GM21360 (cell line): ENCODE data around the gene GNAI1.
"Not testable (repeated sequence)": the region's sequence is repeated elsewhere in the genome, so short reads cannot be mapped to it uniquely, and the experiment has no call there.

Experiments used
- ATAC-seq: cut with Tn5 transposase; IDR thresholded peaks from one replicate; pipeline ENCODE4 v1.9.1; 2021; ENCODE audit warnings: mild to moderate bottlenecking, moderate library complexity; ENCODE audit not compliant: unreplicated experiment

The GNAI1 gene

GRCh38 chr7:80154656-80155333, 20.2 kb downstream of the GNAI1 start:
- ATAC-seq, result no peak

GRCh38 chr7:80155374-80155773, 20.7 kb downstream of the GNAI1 start:
- ATAC-seq, result no peak

- ATAC-seq, result not testable (repeated sequence)
Observed at GRCh38 chr7:80157770-80158169, 23.1 kb downstream of the GNAI1 start.

GRCh38 chr7:80159802-80160201, 25.2 kb downstream of the GNAI1 start:
- ATAC-seq, result no peak

- no peak for ATAC-seq
Observed at GRCh38 chr7:80161466-80161865, 26.8 kb downstream of the GNAI1 start.

GRCh38 chr7:80165177-80165576, 30.5 kb downstream of the GNAI1 start:
- no peak for ATAC-seq

GRCh38 chr7:80170445-80170844, 35.8 kb downstream of the GNAI1 start:
- no peak for ATAC-seq

- ATAC-seq, result no peak
Observed at GRCh38 chr7:80172387-80172786, 37.8 kb downstream of the GNAI1 start.

GRCh38 chr7:80175744-80176143, 41.1 kb downstream of the GNAI1 start:
- ATAC-seq, result no peak

GRCh38 chr7:80181411-80181810, 46.8 kb downstream of the GNAI1 start:
- no peak for ATAC-seq

GRCh38 chr7:80182630-80183276, 48.1 kb downstream of the GNAI1 start:
- no peak for ATAC-seq

GRCh38 chr7:80183351-80183750, 48.7 kb downstream of the GNAI1 start:
- ATAC-seq, result no peak

- no peak for ATAC-seq
Observed at GRCh38 chr7:80183900-80184685, 49.5 kb downstream of the GNAI1 start.

GRCh38 chr7:80184693-80185092, 50.1 kb downstream of the GNAI1 start:
- ATAC-seq, result no peak

- ATAC-seq, result no peak
Observed at GRCh38 chr7:80185571-80185970, 50.9 kb downstream of the GNAI1 start.

- ATAC-seq, result no peak
Observed at GRCh38 chr7:80186721-80187120, 52.1 kb downstream of the GNAI1 start.

- ATAC-seq, result no peak
Observed at GRCh38 chr7:80187279-80187678, 52.6 kb downstream of the GNAI1 start.

GRCh38 chr7:80187727-80188126, 53.1 kb downstream of the GNAI1 start:
- ATAC-seq, result no peak

- no peak for ATAC-seq
Observed at GRCh38 chr7:80189638-80190037, 55.0 kb downstream of the GNAI1 start.

- ATAC-seq, result no peak
Observed at GRCh38 chr7:80197627-80198026, 63.0 kb downstream of the GNAI1 start.

GRCh38 chr7:80199051-80199450, 64.4 kb downstream of the GNAI1 start:
- no peak for ATAC-seq

GRCh38 chr7:80204454-80204853, 69.8 kb downstream of the GNAI1 start:
- ATAC-seq, result no peak
